GM12878 (cell line): ENCODE data around the gene PRICKLE4. TPM values are rescaled to one million over a fixed set of nuclear protein-coding genes. Genes with fewer than 3 reads are reported as not detected.

Source experiments
- ATAC-seq: fragments of 200-7000 bp; cut with Tn5 transposase; 3 replicates; pipeline ENCODE4 v1.9.1; 2020; ENCODE audit warnings: mild to moderate bottlenecking, moderate library complexity
- BruUV-seq: library from RNA; stranded (reverse); fragments of 400-500 nt; replicated peaks from 2 replicates; lab custom pipeline; 2021; lab: Mats Ljungman, UMichigan
- CTCF ChIA-PET: fragments of 300-600 bp; sonication (Branson Sonifier 250); formaldehyde crosslinking; extraction: SDS; loops from one replicate; lab custom pipeline; 2021; ENCODE audit warnings: inconsistent platforms; lab: Yijun Ruan, JAX
- POLR2A ChIA-PET: fragments of 350-600 bp; formaldehyde crosslinking; extraction: SDS; loops from one replicate; lab custom pipeline; 2021; ENCODE audit warnings: inconsistent platforms; lab: Charles Lee
- RAD21 ChIA-PET: fragments of 300-600 bp; sonication (Branson Sonifier 250); formaldehyde crosslinking; loops from one replicate; lab custom pipeline; 2023; ENCODE audit warnings: antibody characterized with exemption; ENCODE audit not compliant: unreplicated experiment; lab: Charles Lee
- SMC1A ChIA-PET: fragments of 300-600 bp; sonication (Branson Sonifier 250); formaldehyde crosslinking; loops from one replicate; lab custom pipeline; 2023; ENCODE audit not compliant: unreplicated experiment, uncharacterized antibody; lab: Charles Lee
- DNase-seq: peaks from one replicate; pipeline ENCODE4 v3.0.0-alpha.2; 2011; ENCODE audit warnings: low read depth, low spot score
- FAIRE-seq: peaks from 3 replicates; lab custom pipeline; 2011; peaks lifted over from hg19 to GRCh38; lab: Jason Lieb, UNC
- H2AFZ ChIP-seq: 2 replicates; pipeline ENCODE4 v1.6.0; 2011; ENCODE audit warnings: low read depth, low read length, control low read depth; ENCODE audit not compliant: control insufficient read depth
- H3K27ac ChIP-seq: 2 replicates; pipeline ENCODE4 v1.5.1; 2011; ENCODE audit warnings: control low read depth; ENCODE audit not compliant: control insufficient read depth, insufficient read depth
- H3K27me3 ChIP-seq, 2 experiments: replicated peaks in 1 of 2; 2 replicates each; pipeline versions ENCODE4 v1.6.0 to v1.6.1; 2011; ENCODE audit warnings: low read length in 1 of 2; ENCODE audit not compliant: control insufficient read depth in 2 of 2, insufficient read depth in 2 of 2
- H3K36me3 ChIP-seq, 2 experiments: 2 replicates each; pipeline ENCODE4 v1.5.1; 2011; ENCODE audit warnings: low read length in 1 of 2; ENCODE audit not compliant: control insufficient read depth in 2 of 2, insufficient read depth in 2 of 2
- H3K4me1 ChIP-seq: 2 replicates; pipeline ENCODE4 v1.6.1; 2011; ENCODE audit warnings: mild to moderate bottlenecking, low read length, moderate library complexity, mixed read lengths; ENCODE audit not compliant: control insufficient read depth, insufficient read depth
- H3K4me2 ChIP-seq: 2 replicates; pipeline ENCODE4 v1.6.0; 2011; ENCODE audit warnings: control low read depth; ENCODE audit not compliant: control insufficient read depth, insufficient read depth
- H3K4me3 ChIP-seq: fragments of 200-600 bp; sonication (generic); 2 replicates; pipeline ENCODE4 v1.5.1; 2016
- H3K79me2 ChIP-seq: 2 replicates; pipeline ENCODE4 v1.6.0; 2011; ENCODE audit warnings: low read length; ENCODE audit not compliant: control insufficient read depth, insufficient read depth
- H3K9ac ChIP-seq: 2 replicates; pipeline ENCODE4 v1.8.0; 2011; ENCODE audit warnings: low read length, control low read depth, mixed read lengths; ENCODE audit not compliant: control insufficient read depth, insufficient read depth
- H3K9me3 ChIP-seq: replicated peaks from 3 replicates; pipeline ENCODE4 v1.5.1; 2011; ENCODE audit warnings: mild to moderate bottlenecking, low read length; ENCODE audit not compliant: control insufficient read depth, insufficient read depth
- H4K20me1 ChIP-seq: 2 replicates; pipeline ENCODE4 v1.6.0; 2011; ENCODE audit not compliant: control insufficient read depth, insufficient read depth
- ATF7 ChIP-seq: fragments of 450-650 bp; IDR thresholded peaks from 2 replicates; pipeline ENCODE4 v1.6.1; 2016; ENCODE audit warnings: low read depth, mild to moderate bottlenecking
- CREB1 ChIP-seq: IDR thresholded peaks from 2 replicates; pipeline ENCODE4 v1.6.1; 2012; ENCODE audit warnings: low read depth, mild to moderate bottlenecking, inconsistent platforms
- ETV6 ChIP-seq, 2 experiments: fragments of 450-650 bp in 1 of 2; IDR thresholded peaks in 1 of 2; conservative IDR thresholded peaks in 1 of 2; 2 replicates each; pipeline ENCODE4 v1.6.1; 2014; ENCODE audit warnings: antibody characterized with exemption in 1 of 2, borderline replicate concordance in 1 of 2, low read depth in 1 of 2, mild to moderate bottlenecking in 1 of 2, moderate library complexity in 1 of 2
- KDM1A ChIP-seq: fragments of 200-600 bp; sonication (generic); IDR thresholded peaks from 2 replicates; pipeline ENCODE4 v1.6.1; 2016; ENCODE audit warnings: borderline replicate concordance
- LARP7 ChIP-seq: fragments of 450-650 bp; IDR thresholded peaks from 2 replicates; pipeline ENCODE4 v1.6.1; 2017; ENCODE audit warnings: mild to moderate bottlenecking
- MEF2A ChIP-seq: IDR thresholded peaks from 2 replicates; pipeline ENCODE4 v1.6.1; 2011; ENCODE audit warnings: low read depth, mild to moderate bottlenecking, low read length, moderate library complexity; ENCODE audit not compliant: insufficient read depth
- MTA3 ChIP-seq: IDR thresholded peaks from 2 replicates; pipeline ENCODE4 v1.6.1; 2012; ENCODE audit warnings: low read length, inconsistent platforms, borderline replicate concordance
- MYB ChIP-seq: fragments of 150-350 bp; IDR thresholded peaks from 2 replicates; pipeline ENCODE4 v1.6.1; 2014; ENCODE audit warnings: mild to moderate bottlenecking, low read depth, low read length, borderline replicate concordance
- NFXL1 ChIP-seq: fragments of 450-650 bp; IDR thresholded peaks from 2 replicates; pipeline ENCODE4 v1.6.1; 2017; ENCODE audit warnings: antibody characterized with exemption, mild to moderate bottlenecking, borderline replicate concordance
- RCOR1 ChIP-seq: conservative IDR thresholded peaks from 2 replicates; pipeline ENCODE4 v1.6.1; 2012; ENCODE audit warnings: low read depth, low read length, improper control_type of control experiment
- SMAD1 ChIP-seq: fragments of 450-650 bp; IDR thresholded peaks from 2 replicates; pipeline ENCODE4 v1.6.1; 2018; ENCODE audit warnings: mild to moderate bottlenecking, low read depth; ENCODE audit not compliant: partially characterized antibody
- SMARCA5 ChIP-seq: fragments of 450-650 bp; IDR thresholded peaks from 2 replicates; pipeline ENCODE4 v1.6.1; 2017; ENCODE audit warnings: mild to moderate bottlenecking
- ZNF384 ChIP-seq: IDR thresholded peaks from 2 replicates; pipeline ENCODE4 v1.6.1; 2012; ENCODE audit warnings: low read depth, mild to moderate bottlenecking, low read length, improper control_type of control experiment, borderline replicate concordance
- WGBS: methylation state at CpG from one replicate; pipeline ENCODE4 v1.1.6; 2016; ENCODE audit warnings: low lambda C conversion rate; ENCODE audit not compliant: insufficient replicate concordance, insufficient coverage; ENCODE audit errors: missing lambda C conversion rate; 5-methylcytosine and 5-hydroxymethylcytosine counted together
- in situ Hi-C: fragments of 300-500 bp; cut with MboI; formaldehyde crosslinking; loops from 9 replicates; pipeline ENCODE4 v1.14.3; 2018; ENCODE audit warnings: mixed read lengths
- intact Hi-C: fragments of 100-400 bp; cut with micrococcal nuclease; formaldehyde crosslinking; loops from one replicate; pipeline ENCODE4 v1.14.2; 2022; ENCODE audit not compliant: unreplicated experiment
- polyA plus RNA-seq, 11 experiments: library from polyadenylated mRNA; depleted of rRNA in 4 of 11; unstranded in 6 of 11; stranded (reverse) in 5 of 11; fragments of >200 nt; fragmentation: Nextera tagmentation in 4 of 11; fragmentation: Illumina TruSeq in 1 of 11; extraction: Ambion mirVana in 4 of 11; extraction: Trizol in 1 of 11; gene quantifications; 1 replicate in 1 of 11; 2 replicates in 10 of 11; pipeline versions ENCODE4 v1.2.1 to v1.2.3, GENCODE V29; 2011 to 2016; ENCODE audit warnings: inconsistent platforms in 2 of 11, missing spikeins in 2 of 11, low read depth in 1 of 11
- total RNA-seq, 4 experiments: library from RNA; depleted of rRNA in 3 of 4; stranded (reverse); fragments of >200 nt in 3 of 4; fragmentation: Illumina TruSeq in 1 of 4; extraction: Trizol in 1 of 4; gene quantifications; 2 replicates each; pipeline versions ENCODE4 v1.2.1 to v1.2.3, GENCODE V29; 2013 to 2021
- TF ChIP-seq, protein P1 (sequence below): fragments of 450-650 bp; IDR thresholded peaks from 2 replicates; pipeline ENCODE4 v1.6.1; 2014; ENCODE audit warnings: mild to moderate bottlenecking
- TF ChIP-seq, protein P2 (sequence below): IDR thresholded peaks from 2 replicates; pipeline ENCODE4 v1.6.1; 2012; ENCODE audit warnings: low read depth, low read length, improper control_type of control experiment
- TF ChIP-seq, protein P3 (sequence below): fragments of 450-650 bp; IDR thresholded peaks from 2 replicates; pipeline ENCODE4 v1.6.1; 2017; ENCODE audit warnings: borderline replicate concordance
- TF ChIP-seq, protein P4 (sequence below): IDR thresholded peaks from 2 replicates; pipeline ENCODE4 v1.6.1; 2011; ENCODE audit warnings: borderline replicate concordance, low read depth, mild to moderate bottlenecking, moderate library complexity, mixed read lengths, low read length; ENCODE audit not compliant: insufficient read depth; ENCODE audit errors: extremely low read length
- TF ChIP-seq, protein P5 (sequence below): fragments of 150-350 bp; IDR thresholded peaks from 2 replicates; pipeline ENCODE4 v1.6.1; 2014; ENCODE audit warnings: mild to moderate bottlenecking, low read depth, low read length

PRICKLE4 gene
- total and polyA plus RNA-seq, 10 of the 15 experiments (the other 5 are each of a cell fraction or from before 2014, with no cell fraction given), result 0.33 to 0.85 (median 0.35) TPM; not detected in 7

DNA sequence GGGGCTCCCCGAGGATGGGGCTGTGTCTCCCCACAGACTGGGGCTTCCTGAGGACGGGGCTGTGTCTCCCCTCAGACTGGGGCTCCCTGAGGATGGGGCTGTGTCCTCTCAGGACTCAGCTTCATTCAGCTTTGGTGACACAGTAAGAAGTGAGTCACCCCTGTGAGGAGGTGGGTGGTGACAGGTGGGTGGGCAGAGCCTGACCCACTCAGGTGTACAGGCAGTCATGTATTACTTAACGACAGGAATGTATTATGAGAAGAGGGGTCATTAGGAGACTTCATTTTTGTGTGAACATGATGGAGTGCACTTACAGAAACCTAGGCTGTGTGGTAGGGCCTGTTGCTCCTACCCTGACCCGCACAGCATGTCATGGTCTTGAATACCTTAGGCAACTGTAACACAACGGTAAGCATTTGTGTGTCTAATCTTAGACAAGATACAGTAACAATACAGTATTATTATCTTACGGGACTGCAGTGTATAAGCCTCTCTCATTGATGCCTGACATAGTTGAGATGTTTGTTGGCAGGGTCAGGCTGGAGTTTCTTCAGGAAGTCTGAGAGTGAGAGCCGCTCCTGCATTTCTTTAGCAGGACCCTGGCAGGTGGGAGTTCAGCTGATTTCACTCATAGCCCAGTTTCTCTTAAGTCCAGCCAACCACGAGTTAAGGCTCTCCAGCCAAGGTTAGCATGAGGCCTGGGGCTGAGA is 22.5 kb upstream of the PRICKLE4 start:
- DNase-seq (no peak), FAIRE-seq (no peak), ATAC-seq (no peak)
- SMC1A ChIA-PET, result no interaction called here
- no peaks in the 10 kb centered on the region for H4K20me1 ChIP-seq
- no peak overlapping the region for H3K4me2 ChIP-seq
- H2AFZ ChIP-seq, result no peak overlapping the region
- POLR2A ChIA-PET, result interaction anchor here (0.6 kb wide), 1 partner anchor 1433 kb away, joined by 3 read pairs; no protein-coding TSS in a partner anchor
- no peaks in the 10 kb centered on the region for H3K79me2 ChIP-seq
- H3K9me3 ChIP-seq, result no peaks in the 10 kb centered on the region
- intact Hi-C loops, result no loop called here
- no peaks in the 10 kb centered on the region for H3K36me3 ChIP-seq
- H3K9ac ChIP-seq, result no peak overlapping the region
- CTCF ChIA-PET, result no interaction called here
- no peak overlapping the region for H3K4me3 ChIP-seq
- RAD21 ChIA-PET, result no interaction called here
- H3K4me1 ChIP-seq, result no peaks in the 10 kb centered on the region
- peaks cover 0 to 4% of the 10 kb centered on the region in 2 experiments; a peak in 2 of 4 replicates for H3K27me3 ChIP-seq
- TF ChIP-seq SMARCA5 (no peak), MTA3 (no peak), KDM1A (no peak), MEF2A (no peak), MYB (no peak), ATF7 (no peak), NFXL1 (no peak), LARP7 (no peak), ZNF384 (no peak), SMAD1 (no peak), RCOR1 (no peak), CREB1 (no peak), ETV6 (conservative IDR thresholded peaks at IDR 0.05 in 1 of 2, IDR thresholded peaks at IDR 0.05 in 1 of 2; ENCODE audit: borderline replicate concordance in 1 of 2, low read depth in 1 of 2) (no peak)
- TF ChIP-seq, protein P1, sequence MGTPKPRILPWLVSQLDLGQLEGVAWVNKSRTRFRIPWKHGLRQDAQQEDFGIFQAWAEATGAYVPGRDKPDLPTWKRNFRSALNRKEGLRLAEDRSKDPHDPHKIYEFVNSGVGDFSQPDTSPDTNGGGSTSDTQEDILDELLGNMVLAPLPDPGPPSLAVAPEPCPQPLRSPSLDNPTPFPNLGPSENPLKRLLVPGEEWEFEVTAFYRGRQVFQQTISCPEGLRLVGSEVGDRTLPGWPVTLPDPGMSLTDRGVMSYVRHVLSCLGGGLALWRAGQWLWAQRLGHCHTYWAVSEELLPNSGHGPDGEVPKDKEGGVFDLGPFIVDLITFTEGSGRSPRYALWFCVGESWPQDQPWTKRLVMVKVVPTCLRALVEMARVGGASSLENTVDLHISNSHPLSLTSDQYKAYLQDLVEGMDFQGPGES, result no peak
- TF ChIP-seq, protein P2, sequence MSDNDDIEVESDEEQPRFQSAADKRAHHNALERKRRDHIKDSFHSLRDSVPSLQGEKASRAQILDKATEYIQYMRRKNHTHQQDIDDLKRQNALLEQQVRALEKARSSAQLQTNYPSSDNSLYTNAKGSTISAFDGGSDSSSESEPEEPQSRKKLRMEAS, result no peak
- TF ChIP-seq, protein P3, sequence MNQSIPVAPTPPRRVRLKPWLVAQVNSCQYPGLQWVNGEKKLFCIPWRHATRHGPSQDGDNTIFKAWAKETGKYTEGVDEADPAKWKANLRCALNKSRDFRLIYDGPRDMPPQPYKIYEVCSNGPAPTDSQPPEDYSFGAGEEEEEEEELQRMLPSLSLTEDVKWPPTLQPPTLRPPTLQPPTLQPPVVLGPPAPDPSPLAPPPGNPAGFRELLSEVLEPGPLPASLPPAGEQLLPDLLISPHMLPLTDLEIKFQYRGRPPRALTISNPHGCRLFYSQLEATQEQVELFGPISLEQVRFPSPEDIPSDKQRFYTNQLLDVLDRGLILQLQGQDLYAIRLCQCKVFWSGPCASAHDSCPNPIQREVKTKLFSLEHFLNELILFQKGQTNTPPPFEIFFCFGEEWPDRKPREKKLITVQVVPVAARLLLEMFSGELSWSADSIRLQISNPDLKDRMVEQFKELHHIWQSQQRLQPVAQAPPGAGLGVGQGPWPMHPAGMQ, result no peak
- TF ChIP-seq, protein P4, sequence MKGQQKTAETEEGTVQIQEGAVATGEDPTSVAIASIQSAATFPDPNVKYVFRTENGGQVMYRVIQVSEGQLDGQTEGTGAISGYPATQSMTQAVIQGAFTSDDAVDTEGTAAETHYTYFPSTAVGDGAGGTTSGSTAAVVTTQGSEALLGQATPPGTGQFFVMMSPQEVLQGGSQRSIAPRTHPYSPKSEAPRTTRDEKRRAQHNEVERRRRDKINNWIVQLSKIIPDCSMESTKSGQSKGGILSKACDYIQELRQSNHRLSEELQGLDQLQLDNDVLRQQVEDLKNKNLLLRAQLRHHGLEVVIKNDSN, result no peak
- TF ChIP-seq, protein P5, sequence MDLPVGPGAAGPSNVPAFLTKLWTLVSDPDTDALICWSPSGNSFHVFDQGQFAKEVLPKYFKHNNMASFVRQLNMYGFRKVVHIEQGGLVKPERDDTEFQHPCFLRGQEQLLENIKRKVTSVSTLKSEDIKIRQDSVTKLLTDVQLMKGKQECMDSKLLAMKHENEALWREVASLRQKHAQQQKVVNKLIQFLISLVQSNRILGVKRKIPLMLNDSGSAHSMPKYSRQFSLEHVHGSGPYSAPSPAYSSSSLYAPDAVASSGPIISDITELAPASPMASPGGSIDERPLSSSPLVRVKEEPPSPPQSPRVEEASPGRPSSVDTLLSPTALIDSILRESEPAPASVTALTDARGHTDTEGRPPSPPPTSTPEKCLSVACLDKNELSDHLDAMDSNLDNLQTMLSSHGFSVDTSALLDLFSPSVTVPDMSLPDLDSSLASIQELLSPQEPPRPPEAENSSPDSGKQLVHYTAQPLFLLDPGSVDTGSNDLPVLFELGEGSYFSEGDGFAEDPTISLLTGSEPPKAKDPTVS, result no peak
- no TSS peak for BruUV-seq
- no peak overlapping the region for H3K27ac ChIP-seq
- WGBS, result 36% methylated on average over 8 of the region's 8 CpGs
- in situ Hi-C loops, result no loop called here
